Left renal cortex interstitium (tissue), 4 donors: Measurements from ENCODE around the gene BANK1. TPM values are rescaled to one million over a fixed set of nuclear protein-coding genes. Genes with fewer than 3 reads are reported as not detected.
"Not testable (repeated sequence)": the region's sequence is repeated elsewhere in the genome, so short reads cannot be mapped to it uniquely, and the experiment has no call there.

Source experiments
- DNase-seq, 4 donors: peaks; one replicate each; pipeline ENCODE4 v3.0.0-alpha.2; 2013; ENCODE audit warnings: low read depth in 4 of 4, low spot score in 2 of 4, missing footprints in 1 of 4
- polyA plus RNA-seq, 4 donors: library from polyadenylated mRNA; unstranded; fragments of 120-200 nt; gene quantifications; one replicate each; pipeline ENCODE4 v1.2.1, GENCODE V29; 2013; ENCODE audit not compliant: insufficient read length in 4 of 4

Gene BANK1
- polyA plus RNA-seq, 4 donors, result 2.3 to 3.4 (median 2.6) TPM

- DNase-seq, result no peak
These were observed 81.6 kb downstream of the BANK1 start for GRCh38 chr4:101871962-101872676.

- no peak for DNase-seq
These were observed 95.0 kb downstream of the BANK1 start for GRCh38 chr4:101885574-101885973.

GRCh38 chr4:101886826-101887225 is 96.3 kb downstream of the BANK1 start:
- DNase-seq, result no peak

GRCh38 chr4:101888472-101888871 is 97.9 kb downstream of the BANK1 start:
- no peak for DNase-seq

GRCh38 chr4:101905527-101905926 is 115.0 kb downstream of the BANK1 start:
- not testable (repeated sequence) for DNase-seq

GRCh38 chr4:101910786-101911373 is 120.3 kb downstream of the BANK1 start:
- no peak for DNase-seq

- no peak for DNase-seq
These were observed 121.1 kb downstream of the BANK1 start for GRCh38 chr4:101911616-101912015.

GRCh38 chr4:101914761-101915160 is 124.2 kb downstream of the BANK1 start:
- DNase-seq, result no peak

GRCh38 chr4:101919373-101919977 is 128.9 kb downstream of the BANK1 start:
- no peak for DNase-seq

- no peak for DNase-seq
These were observed 130.8 kb downstream of the BANK1 start for GRCh38 chr4:101921370-101921769.

GRCh38 chr4:101931619-101932018 is 141.1 kb downstream of the BANK1 start:
- DNase-seq, result no peak

GRCh38 chr4:101933855-101934254 is 143.3 kb downstream of the BANK1 start:
- DNase-seq, result no peak

- DNase-seq, result no peak
These were observed 148.3 kb downstream of the BANK1 start for GRCh38 chr4:101938836-101939235.

GRCh38 chr4:101941816-101942358 is 151.4 kb downstream of the BANK1 start:
- no peak for DNase-seq

- DNase-seq, result no peak
These were observed 152.4 kb downstream of the BANK1 start for GRCh38 chr4:101942891-101943290.

GRCh38 chr4:101944649-101945048 is 154.1 kb downstream of the BANK1 start:
- no peak for DNase-seq

- DNase-seq, result no peak
These were observed 157.5 kb downstream of the BANK1 start for GRCh38 chr4:101948055-101948454.

GRCh38 chr4:101948951-101949350 is 158.4 kb downstream of the BANK1 start:
- DNase-seq, result no peak

- no peak for DNase-seq
These were observed 159.9 kb downstream of the BANK1 start for GRCh38 chr4:101950258-101950979.

- no peak for DNase-seq
These were observed 162.5 kb downstream of the BANK1 start for GRCh38 chr4:101952985-101953384.

- DNase-seq, result no peak
These were observed 163.4 kb downstream of the BANK1 start for GRCh38 chr4:101953949-101954348.
